ENCODE measurements around the gene ELOVL4. TPM values are rescaled to one million over a fixed set of nuclear protein-coding genes. Genes with fewer than 3 reads are reported as not detected.

The ELOVL4 gene
- total RNA-seq, 2 donors from 2014 or later: 2.4 to 3.2 TPM

DNA sequence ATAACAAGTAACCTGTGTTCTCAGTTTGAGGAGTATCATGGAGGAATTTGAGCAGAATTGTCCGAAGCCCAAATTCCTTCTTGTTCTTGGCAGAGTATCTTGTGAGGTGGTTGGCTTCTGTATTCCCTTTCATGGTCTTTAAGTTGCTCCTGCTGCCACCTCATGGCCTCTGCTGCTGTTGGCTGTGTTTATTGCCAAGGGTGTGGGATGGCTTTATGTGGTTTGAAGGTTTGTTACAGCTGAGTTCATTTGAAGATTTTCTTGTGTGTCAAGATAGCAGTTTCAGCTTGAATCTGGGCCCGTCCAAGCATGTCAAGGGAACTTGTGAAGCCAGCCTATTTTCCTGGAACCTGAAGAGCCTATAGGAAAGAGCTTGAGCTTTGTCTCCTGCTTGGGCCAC lies 36.9 kb upstream of the ELOVL4 start:
- no peak overlapping the region for H3K27ac ChIP-seq
- DNase-seq (ENCODE audit: low spot score): no peak
- no peak overlapping the region for H3K4me3 ChIP-seq
- H3K9me3 ChIP-seq: no peaks in the 10 kb centered on the region
- H3K36me3 ChIP-seq: no peaks in the 10 kb centered on the region
- no peak for ATAC-seq (ENCODE audit: insufficient number of reproducible peaks, low FRiP score, low read depth)
- TF ChIP-seq, protein P1, sequence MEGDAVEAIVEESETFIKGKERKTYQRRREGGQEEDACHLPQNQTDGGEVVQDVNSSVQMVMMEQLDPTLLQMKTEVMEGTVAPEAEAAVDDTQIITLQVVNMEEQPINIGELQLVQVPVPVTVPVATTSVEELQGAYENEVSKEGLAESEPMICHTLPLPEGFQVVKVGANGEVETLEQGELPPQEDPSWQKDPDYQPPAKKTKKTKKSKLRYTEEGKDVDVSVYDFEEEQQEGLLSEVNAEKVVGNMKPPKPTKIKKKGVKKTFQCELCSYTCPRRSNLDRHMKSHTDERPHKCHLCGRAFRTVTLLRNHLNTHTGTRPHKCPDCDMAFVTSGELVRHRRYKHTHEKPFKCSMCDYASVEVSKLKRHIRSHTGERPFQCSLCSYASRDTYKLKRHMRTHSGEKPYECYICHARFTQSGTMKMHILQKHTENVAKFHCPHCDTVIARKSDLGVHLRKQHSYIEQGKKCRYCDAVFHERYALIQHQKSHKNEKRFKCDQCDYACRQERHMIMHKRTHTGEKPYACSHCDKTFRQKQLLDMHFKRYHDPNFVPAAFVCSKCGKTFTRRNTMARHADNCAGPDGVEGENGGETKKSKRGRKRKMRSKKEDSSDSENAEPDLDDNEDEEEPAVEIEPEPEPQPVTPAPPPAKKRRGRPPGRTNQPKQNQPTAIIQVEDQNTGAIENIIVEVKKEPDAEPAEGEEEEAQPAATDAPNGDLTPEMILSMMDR (IDR thresholded peaks at IDR 0.05): no peak
- no peaks in the 10 kb centered on the region for H3K27me3 ChIP-seq (replicated peaks; ENCODE audit: insufficient read depth)
- H3K4me1 ChIP-seq (ENCODE audit: control insufficient read depth in 1 of 2, low read depth in 2 of 2): no peaks in the 10 kb centered on the region

DNA sequence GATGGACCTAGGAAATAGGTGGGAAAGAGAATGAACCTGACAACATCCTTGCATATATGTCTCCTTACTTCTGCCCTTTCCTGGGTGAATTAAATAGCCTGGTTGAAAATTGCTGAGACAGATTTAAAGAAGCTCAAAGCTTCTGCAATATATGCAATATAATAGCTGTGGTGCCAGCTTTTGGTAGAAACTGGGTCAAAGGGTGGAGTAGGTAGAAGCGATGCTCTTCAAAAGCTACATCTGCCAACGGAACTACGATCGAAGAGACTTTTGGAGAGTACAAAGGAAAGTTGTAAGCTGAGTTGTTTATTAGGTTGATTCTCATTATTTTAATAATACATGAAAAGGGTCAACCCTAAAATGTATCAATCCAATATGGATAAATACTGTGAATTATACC lies 34.3 kb upstream of the ELOVL4 start:
- Histone ChIP-seq H3K4me3 (no peak overlapping the region), H3K4me1 (ENCODE audit: control insufficient read depth in 1 of 2, low read depth in 2 of 2) (no peaks in the 10 kb centered on the region), H3K27me3 (replicated peaks; ENCODE audit: insufficient read depth) (no peaks in the 10 kb centered on the region), H3K9me3 (no peaks in the 10 kb centered on the region), H3K27ac (no peak overlapping the region), H3K36me3 (no peaks in the 10 kb centered on the region)
- TF ChIP-seq, protein P1 (IDR thresholded peaks at IDR 0.05): no peak
- no peak for DNase-seq (ENCODE audit: low spot score)
- ATAC-seq (ENCODE audit: insufficient number of reproducible peaks, low FRiP score, low read depth): no peak

DNA sequence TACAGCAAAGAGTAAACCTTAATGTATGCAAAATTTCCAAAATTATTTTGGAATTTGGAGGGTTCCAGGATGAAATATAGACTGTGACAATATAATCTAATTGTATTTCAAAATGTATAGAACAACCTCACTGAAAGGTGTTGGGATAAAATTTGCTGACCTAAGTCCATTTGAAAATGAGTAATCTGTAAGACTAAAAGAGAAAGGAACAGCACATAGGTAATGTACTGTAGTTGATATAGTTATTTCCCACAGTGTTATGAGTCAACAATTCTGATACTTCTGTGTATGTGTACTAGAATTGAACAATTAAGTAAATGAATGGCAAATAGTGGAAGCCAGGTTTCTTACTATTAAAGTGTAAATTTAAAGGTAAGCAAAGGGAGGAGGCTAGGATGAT lies 23.8 kb upstream of the ELOVL4 start:
- no peaks in the 10 kb centered on the region for H3K27me3 ChIP-seq (replicated peaks; ENCODE audit: insufficient read depth)
- ATAC-seq (ENCODE audit: insufficient number of reproducible peaks, low FRiP score, low read depth) (no peak), DNase-seq (ENCODE audit: low spot score) (no peak)
- H3K9me3 ChIP-seq: peaks cover 3% of the 10 kb centered on the region
- no peak overlapping the region for H3K4me3 ChIP-seq
- no peaks in the 10 kb centered on the region for H3K4me1 ChIP-seq (ENCODE audit: control insufficient read depth in 1 of 2, low read depth in 2 of 2)
- TF ChIP-seq, protein P1 (IDR thresholded peaks at IDR 0.05): no peak
- no peak overlapping the region for H3K27ac ChIP-seq
- H3K36me3 ChIP-seq: no peaks in the 10 kb centered on the region

DNA sequence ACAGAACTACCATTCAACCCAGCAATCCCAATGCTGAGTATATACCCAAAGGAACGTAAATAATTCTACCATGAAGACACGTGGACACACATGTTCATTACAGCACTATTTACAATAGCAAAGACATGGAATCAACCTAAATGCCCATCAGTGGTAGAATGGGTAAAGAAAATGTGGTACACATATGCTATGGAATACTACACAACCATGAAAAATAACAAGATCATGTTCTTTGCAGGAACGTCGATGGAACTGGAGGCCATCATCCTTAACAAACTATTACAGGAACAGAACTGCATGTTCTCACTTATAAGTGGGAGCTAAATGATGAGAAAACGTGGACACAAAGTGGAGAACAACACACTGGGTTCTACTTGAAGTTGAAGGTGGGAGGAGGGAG lies 22.4 kb upstream of the ELOVL4 start:
- ATAC-seq (ENCODE audit: insufficient number of reproducible peaks, low FRiP score, low read depth): no peak
- H3K27me3 ChIP-seq (replicated peaks; ENCODE audit: insufficient read depth): no peaks in the 10 kb centered on the region
- no peak overlapping the region for H3K4me3 ChIP-seq

DNA sequence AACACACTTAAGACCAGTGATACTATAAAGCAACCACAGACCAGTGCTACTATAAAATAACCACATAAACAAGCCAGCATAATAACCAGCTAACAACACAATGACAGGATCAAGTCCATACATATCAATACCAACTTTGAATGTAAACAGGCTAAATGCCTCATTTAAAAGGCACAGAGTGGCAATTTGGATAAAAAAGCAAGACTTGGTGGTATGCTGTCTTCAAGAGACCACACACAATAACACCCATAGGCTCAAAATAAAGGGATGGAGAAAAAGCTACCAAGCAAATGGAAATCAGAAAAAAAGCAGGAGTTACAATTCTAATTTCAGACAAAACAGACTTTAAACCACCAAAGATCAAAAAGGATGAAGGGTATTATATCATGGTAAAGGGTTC lies 19.8 kb upstream of the ELOVL4 start:
- DNase-seq (ENCODE audit: low spot score) (no peak), ATAC-seq (ENCODE audit: insufficient number of reproducible peaks, low FRiP score, low read depth) (no peak)
- peaks cover 3% of the 10 kb centered on the region for H3K9me3 ChIP-seq
- no peak overlapping the region for H3K27ac ChIP-seq
- no peaks in the 10 kb centered on the region for H3K36me3 ChIP-seq
- H3K4me3 ChIP-seq: no peak overlapping the region
- H3K4me1 ChIP-seq (ENCODE audit: control insufficient read depth in 1 of 2, low read depth in 2 of 2): no peaks in the 10 kb centered on the region
- H3K27me3 ChIP-seq (replicated peaks; ENCODE audit: insufficient read depth): no peaks in the 10 kb centered on the region
- TF ChIP-seq, protein P1 (IDR thresholded peaks at IDR 0.05): no peak

More for the DNA sequence above, 22.4 kb upstream of the ELOVL4 start:
- Histone ChIP-seq H3K9me3 (peaks cover 3% of the 10 kb centered on the region), H3K36me3 (no peaks in the 10 kb centered on the region), H3K27ac (no peak overlapping the region), H3K4me1 (ENCODE audit: control insufficient read depth in 1 of 2, low read depth in 2 of 2) (no peaks in the 10 kb centered on the region)
- TF ChIP-seq, protein P1 (IDR thresholded peaks at IDR 0.05): no peak
- no peak for DNase-seq (ENCODE audit: low spot score)

Data from thoracic aorta (tissue), 2 donors.